Stomach (tissue), 4 donors: ENCODE measurements around the gene RET.

Experiments
- CTCF ChIP-seq, 7 experiments: fragments of 450-650 bp in 4 of 7; fragments of 200-600 bp in 3 of 7; sonication (generic) in 3 of 7; IDR thresholded peaks; one replicate each; pipeline ENCODE4 v1.5.1; 2016 to 2019; ENCODE audit warnings: antibody characterized with exemption in 7 of 7, control low read depth in 2 of 7, mild to moderate bottlenecking in 1 of 7
- POLR2A ChIP-seq, 4 donors: fragments of 450-650 bp; IDR thresholded peaks; one replicate each; pipeline ENCODE4 v1.6.1; 2016; ENCODE audit warnings: antibody characterized with exemption in 4 of 4, control low read depth in 2 of 4, mild to moderate bottlenecking in 1 of 4, moderate library complexity in 1 of 4
- POLR2AphosphoS5 ChIP-seq, 3 donors: sonication (generic); formaldehyde crosslinking; IDR thresholded peaks; one replicate each; pipeline ENCODE4 v1.6.1; 2016; ENCODE audit warnings: antibody characterized with exemption in 3 of 3

DNA sequence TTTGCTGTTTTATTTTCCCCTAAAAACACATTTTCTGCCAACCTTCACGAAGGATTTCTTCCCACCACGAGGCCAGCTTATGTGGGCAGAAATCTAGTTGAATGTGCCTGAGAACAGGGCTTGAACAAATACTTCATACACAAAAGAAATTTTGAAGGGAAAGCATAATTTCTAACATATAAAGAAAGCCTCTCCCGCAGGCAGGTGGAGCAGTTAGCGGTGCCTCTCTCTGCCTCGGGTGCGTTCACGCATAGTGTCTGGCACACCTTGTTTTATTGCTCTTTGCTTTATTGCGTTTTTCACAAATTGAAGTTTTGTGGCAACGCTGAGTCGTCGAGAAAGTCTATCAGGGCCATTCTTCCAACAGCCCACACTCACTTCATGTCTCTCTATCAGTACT lies 54.4 kb downstream of the RET start:
- TF ChIP-seq CTCF (IDR thresholded peaks at IDR 0.05), result no peak
- no peak for TF ChIP-seq POLR2AphosphoS5 (IDR thresholded peaks at IDR 0.05)
- no peak for TF ChIP-seq POLR2A (IDR thresholded peaks at IDR 0.05)
